Neural progenitor cell (in vitro differentiated cells): ENCODE data around the gene PREX1. TPM values are rescaled to one million over a fixed set of nuclear protein-coding genes. Genes with fewer than 3 reads are reported as not detected.

ENCODE experiments used
- DNase-seq: peaks from one replicate; pipeline ENCODE4 v3.0.0-alpha.2; 2016; ENCODE audit warnings: low spot score
- H2AFZ ChIP-seq: fragments of 200-600 bp; sonication (generic); replicated peaks from 2 replicates; pipeline ENCODE4 v1.6.1; 2016; ENCODE audit warnings: antibody characterized with exemption
- H3F3A ChIP-seq: fragments of 200-600 bp; sonication (generic); 2 replicates; pipeline ENCODE4 v1.6.1; 2016; ENCODE audit warnings: antibody characterized with exemption, low read depth
- H3K27ac ChIP-seq: fragments of 200-600 bp; sonication (generic); 2 replicates; pipeline ENCODE4 v1.5.1; 2016; ENCODE audit warnings: mild to moderate bottlenecking
- H3K27me3 ChIP-seq: fragments of 200-600 bp; sonication (generic); 2 replicates; pipeline ENCODE4 v1.6.1; 2016; ENCODE audit warnings: mild to moderate bottlenecking, moderate library complexity
- H3K36me3 ChIP-seq: fragments of 200-600 bp; sonication (generic); 2 replicates; pipeline ENCODE4 v1.5.1; 2016
- H3K4me1 ChIP-seq: fragments of 200-600 bp; sonication (generic); 2 replicates; pipeline ENCODE4 v1.6.1; 2016; ENCODE audit warnings: mixed run types
- H3K4me2 ChIP-seq: fragments of 200-600 bp; sonication (generic); 2 replicates; pipeline ENCODE4 v1.6.1; 2016
- H3K4me3 ChIP-seq: fragments of 200-600 bp; sonication (generic); 2 replicates; pipeline ENCODE4 v1.5.1; 2016
- H3K79me2 ChIP-seq: fragments of 200-600 bp; sonication (generic); 2 replicates; pipeline ENCODE4 v1.6.1; 2016; ENCODE audit warnings: low read depth
- H3K9ac ChIP-seq: fragments of 200-600 bp; sonication (generic); 2 replicates; pipeline ENCODE4 v1.6.1; 2016
- H3K9me3 ChIP-seq: fragments of 200-600 bp; sonication (generic); 2 replicates; pipeline ENCODE4 v1.5.1; 2016; ENCODE audit warnings: low read depth
- H4K20me1 ChIP-seq: fragments of 200-600 bp; sonication (generic); 2 replicates; pipeline ENCODE4 v1.6.1; 2016; ENCODE audit warnings: low read depth
- H3K27ac Mint-ChIP-seq: 3 replicates; pipeline ENCODE4 v1.8.0; 2021; ENCODE audit warnings: mixed read lengths
- H3K27me3 Mint-ChIP-seq: 2 replicates; pipeline ENCODE4 v1.8.0; 2022; ENCODE audit warnings: low read depth, mild to moderate bottlenecking, inconsistent platforms, moderate library complexity, mixed read lengths; ENCODE audit not compliant: insufficient read depth
- H3K36me3 Mint-ChIP-seq: 3 replicates; pipeline ENCODE4 v1.8.0; 2021; ENCODE audit warnings: mixed read lengths
- H3K4me1 Mint-ChIP-seq: 3 replicates; pipeline ENCODE4 v1.8.0; 2021; ENCODE audit warnings: mixed read lengths
- H3K4me3 Mint-ChIP-seq: 3 replicates; pipeline ENCODE4 v1.8.0; 2021; ENCODE audit warnings: mild to moderate bottlenecking, moderate library complexity, mixed read lengths
- H3K9me3 Mint-ChIP-seq: 3 replicates; pipeline ENCODE4 v1.8.0; 2020; ENCODE audit warnings: mixed read lengths
- EZH2 ChIP-seq: fragments of 200-600 bp; sonication (generic); IDR thresholded peaks from 2 replicates; pipeline ENCODE4 v1.6.1; 2017; ENCODE audit warnings: antibody characterized with exemption, mild to moderate bottlenecking, moderate library complexity
- EZH2phosphoT487 ChIP-seq: fragments of 200-600 bp; sonication (generic); IDR thresholded peaks from 2 replicates; pipeline ENCODE4 v1.6.1; 2017; ENCODE audit warnings: antibody characterized with exemption
- total RNA-seq: library from RNA; depleted of rRNA; stranded (reverse); fragments of >200 nt; gene quantifications from 2 replicates; pipeline ENCODE4 v1.2.3, GENCODE V29; 2015; ENCODE audit warnings: low replicate concordance
- TF ChIP-seq, protein P1 (sequence below): fragments of 200-600 bp; sonication (generic); IDR thresholded peaks from 2 replicates; pipeline ENCODE4 v1.5.1; 2017; ENCODE audit warnings: antibody characterized with exemption, mild to moderate bottlenecking

Gene PREX1
- total RNA-seq, 1 donor from 2014 or later = 4.5 TPM

DNA sequence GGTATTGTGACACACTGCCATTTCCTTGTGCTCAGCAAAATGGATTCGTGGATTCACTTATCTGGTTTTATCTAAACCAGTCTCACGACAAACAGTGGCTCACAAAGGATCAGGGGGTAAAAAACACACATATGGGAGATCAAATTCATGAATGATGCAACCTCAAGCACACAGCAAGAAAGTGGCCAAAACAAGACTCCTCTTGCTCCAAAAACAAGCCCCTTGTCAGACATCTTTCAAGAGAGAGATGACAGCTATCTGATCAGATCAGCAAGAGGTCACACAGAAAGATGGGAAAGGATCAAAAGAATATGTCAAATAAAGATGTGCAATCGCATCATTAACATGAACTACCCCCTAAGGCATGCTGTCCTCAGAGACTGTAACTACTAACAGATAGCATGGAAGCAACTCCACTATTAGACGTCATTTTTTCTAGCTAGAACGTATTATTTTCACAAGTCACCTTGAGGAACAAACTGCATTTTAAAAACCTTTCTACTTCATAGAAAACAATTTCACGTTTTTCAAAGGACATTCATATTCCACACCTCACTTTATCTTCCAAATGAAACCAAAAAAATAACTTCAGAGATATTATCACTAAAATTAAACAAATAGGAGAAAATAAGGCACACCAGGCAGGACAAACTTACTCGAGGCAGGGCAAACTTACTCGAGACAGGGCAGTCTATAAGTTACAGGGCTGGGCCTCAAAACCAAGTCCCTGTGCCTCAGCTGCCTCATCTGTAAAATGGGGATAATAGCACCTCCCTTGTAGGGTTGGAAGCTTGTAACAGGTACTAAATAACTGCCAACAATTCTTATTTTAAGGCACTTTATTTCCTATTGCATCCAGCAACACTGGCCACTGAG is 122.3 kb downstream of the PREX1 start:
- H3K27me3 Mint-ChIP-seq = peaks cover 1% of the 10 kb centered on the region
- H3K9me3 Mint-ChIP-seq = no peaks in the 10 kb centered on the region
- Histone ChIP-seq H3K27me3 (no peaks in the 10 kb centered on the region), H4K20me1 (no peaks in the 10 kb centered on the region), H3K36me3 (no peaks in the 10 kb centered on the region), H3K79me2 (no peaks in the 10 kb centered on the region), H3K4me1 (no peaks in the 10 kb centered on the region), H3K4me2 (no peak overlapping the region), H3K9ac (no peak overlapping the region), H3F3A (no peaks in the 10 kb centered on the region), H3K27ac (no peak overlapping the region), H3K4me3 (no peak overlapping the region), H2AFZ (no peak overlapping the region), H3K9me3 (no peaks in the 10 kb centered on the region)
- TF ChIP-seq EZH2 (no peak), EZH2phosphoT487 (no peak)
- TF ChIP-seq, protein P1, sequence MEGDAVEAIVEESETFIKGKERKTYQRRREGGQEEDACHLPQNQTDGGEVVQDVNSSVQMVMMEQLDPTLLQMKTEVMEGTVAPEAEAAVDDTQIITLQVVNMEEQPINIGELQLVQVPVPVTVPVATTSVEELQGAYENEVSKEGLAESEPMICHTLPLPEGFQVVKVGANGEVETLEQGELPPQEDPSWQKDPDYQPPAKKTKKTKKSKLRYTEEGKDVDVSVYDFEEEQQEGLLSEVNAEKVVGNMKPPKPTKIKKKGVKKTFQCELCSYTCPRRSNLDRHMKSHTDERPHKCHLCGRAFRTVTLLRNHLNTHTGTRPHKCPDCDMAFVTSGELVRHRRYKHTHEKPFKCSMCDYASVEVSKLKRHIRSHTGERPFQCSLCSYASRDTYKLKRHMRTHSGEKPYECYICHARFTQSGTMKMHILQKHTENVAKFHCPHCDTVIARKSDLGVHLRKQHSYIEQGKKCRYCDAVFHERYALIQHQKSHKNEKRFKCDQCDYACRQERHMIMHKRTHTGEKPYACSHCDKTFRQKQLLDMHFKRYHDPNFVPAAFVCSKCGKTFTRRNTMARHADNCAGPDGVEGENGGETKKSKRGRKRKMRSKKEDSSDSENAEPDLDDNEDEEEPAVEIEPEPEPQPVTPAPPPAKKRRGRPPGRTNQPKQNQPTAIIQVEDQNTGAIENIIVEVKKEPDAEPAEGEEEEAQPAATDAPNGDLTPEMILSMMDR = no peak
- H3K4me1 Mint-ChIP-seq = no peaks in the 10 kb centered on the region
- no peak overlapping the region for H3K27ac Mint-ChIP-seq
- H3K4me3 Mint-ChIP-seq = no peak overlapping the region
- no peak for DNase-seq
- peaks cover 14% of the 10 kb centered on the region for H3K36me3 Mint-ChIP-seq

GRCh38 chr20:48704761-48705160 is 123.0 kb downstream of the PREX1 start:
- H3K36me3 Mint-ChIP-seq = peaks cover 18% of the 10 kb centered on the region
- Histone ChIP-seq H3K79me2 (no peaks in the 10 kb centered on the region), H3K27me3 (no peaks in the 10 kb centered on the region), H3K4me1 (no peaks in the 10 kb centered on the region), H3K9me3 (no peaks in the 10 kb centered on the region), H3F3A (no peaks in the 10 kb centered on the region), H4K20me1 (no peaks in the 10 kb centered on the region), H3K27ac (no peak overlapping the region), H3K4me2 (no peak overlapping the region), H2AFZ (no peak overlapping the region), H3K4me3 (no peak overlapping the region), H3K9ac (no peak overlapping the region), H3K36me3 (no peaks in the 10 kb centered on the region)
- H3K27ac Mint-ChIP-seq = no peak overlapping the region
- H3K9me3 Mint-ChIP-seq = no peaks in the 10 kb centered on the region
- TF ChIP-seq EZH2phosphoT487 (no peak), EZH2 (no peak)
- TF ChIP-seq, protein P1 = no peak
- H3K27me3 Mint-ChIP-seq = peaks cover 2% of the 10 kb centered on the region
- H3K4me1 Mint-ChIP-seq = no peaks in the 10 kb centered on the region
- no peak for DNase-seq
- no peak overlapping the region for H3K4me3 Mint-ChIP-seq

- H3K27ac Mint-ChIP-seq = no peak overlapping the region
- TF ChIP-seq EZH2phosphoT487 = no peak
- TF ChIP-seq, protein P1 = no peak
- no peak for TF ChIP-seq EZH2
- H3K4me3 Mint-ChIP-seq = no peak overlapping the region
- Histone ChIP-seq H2AFZ (no peak overlapping the region), H3K4me3 (no peak overlapping the region), H3F3A (no peaks in the 10 kb centered on the region), H4K20me1 (no peaks in the 10 kb centered on the region), H3K27ac (no peak overlapping the region), H3K4me2 (no peak overlapping the region), H3K79me2 (no peaks in the 10 kb centered on the region), H3K36me3 (no peaks in the 10 kb centered on the region), H3K9ac (no peak overlapping the region), H3K27me3 (no peaks in the 10 kb centered on the region), H3K9me3 (no peaks in the 10 kb centered on the region), H3K4me1 (no peaks in the 10 kb centered on the region)
- no peaks in the 10 kb centered on the region for H3K4me1 Mint-ChIP-seq
- DNase-seq = no peak
- peaks cover 25% of the 10 kb centered on the region for H3K36me3 Mint-ChIP-seq
- peaks cover 2% of the 10 kb centered on the region for H3K27me3 Mint-ChIP-seq
- no peaks in the 10 kb centered on the region for H3K9me3 Mint-ChIP-seq
Observed at GRCh38 chr20:48703511-48704219, 124.1 kb downstream of the PREX1 start.
